Ascending aorta (tissue), 2 donors: ENCODE data around the gene HDLBP. TPM values are rescaled to one million over a fixed set of nuclear protein-coding genes. Genes with fewer than 3 reads are reported as not detected.

ENCODE experiments used
- DNase-seq, 2 donors: peaks; one replicate each; pipeline ENCODE4 v3.0.0-alpha.2; 2019; ENCODE audit warnings: low spot score in 2 of 2
- H3K27ac ChIP-seq, 2 donors: fragments of 200-600 bp; sonication (generic); one replicate each; pipeline ENCODE4 v1.5.1; 2016 to 2017; ENCODE audit warnings: mild to moderate bottlenecking in 1 of 2
- H3K27me3 ChIP-seq: fragments of 200-600 bp; sonication (generic); one replicate; pipeline ENCODE4 v1.5.1; 2017
- H3K36me3 ChIP-seq, 2 donors: fragments of 200-600 bp; sonication (generic); one replicate each; pipeline ENCODE4 v1.5.1; 2016
- H3K4me1 ChIP-seq, 2 donors: fragments of 200-600 bp; sonication (generic); one replicate each; pipeline ENCODE4 v1.5.1; 2016 to 2017; ENCODE audit warnings: mild to moderate bottlenecking in 1 of 2
- H3K4me3 ChIP-seq, 2 donors: fragments of 200-600 bp; sonication (generic); one replicate each; pipeline ENCODE4 v1.5.1; 2016 to 2017; ENCODE audit warnings: mild to moderate bottlenecking in 1 of 2
- H3K9me3 ChIP-seq, 2 donors: fragments of 200-600 bp; sonication (generic); one replicate each; pipeline ENCODE4 v1.5.1; 2016
- CTCF ChIP-seq, 3 experiments: fragments of 200-600 bp in 2 of 3; fragments of 450-650 bp in 1 of 3; sonication (generic) in 2 of 3; IDR thresholded peaks; one replicate each; pipeline ENCODE4 v1.5.1; 2016 to 2019; ENCODE audit warnings: antibody characterized with exemption in 3 of 3, mild to moderate bottlenecking in 1 of 3, moderate library complexity in 1 of 3
- intact Hi-C: fragments of 100-400 bp; cut with DNase I; formaldehyde crosslinking; loops from one replicate; pipeline ENCODE4 v1.15.1; 2023
- total RNA-seq: library from RNA; depleted of rRNA; stranded (reverse); fragments of >200 nt; gene quantifications from one replicate; pipeline ENCODE4 v1.1.0, GENCODE V29; 2016

HDLBP gene
- total RNA-seq, 1 donor from 2014 or later, result 308 TPM

- intact Hi-C loops, result no loop called here
- H3K4me3 ChIP-seq, result no peak overlapping the region
- TF ChIP-seq CTCF (IDR thresholded peaks at IDR 0.05), result no peak
- no peaks in the 10 kb centered on the region for H3K36me3 ChIP-seq
- no peaks in the 10 kb centered on the region for H3K9me3 ChIP-seq
- no peak for DNase-seq
- no peaks in the 10 kb centered on the region for H3K4me1 ChIP-seq
- no peak overlapping the region for H3K27ac ChIP-seq
- H3K27me3 ChIP-seq, result no peaks in the 10 kb centered on the region
Observed at GRCh38 chr2:241207151-241207550, 108.3 kb downstream of the HDLBP start.

- no peak for TF ChIP-seq CTCF (IDR thresholded peaks at IDR 0.05)
- Histone ChIP-seq H3K4me3 (no peak overlapping the region), H3K9me3 (no peaks in the 10 kb centered on the region), H3K27me3 (no peaks in the 10 kb centered on the region), H3K27ac (no peak overlapping the region), H3K36me3 (no peaks in the 10 kb centered on the region), H3K4me1 (no peaks in the 10 kb centered on the region)
- intact Hi-C loops, result no loop called here
- no peak for DNase-seq
Observed at GRCh38 chr2:241205086-241205485, 110.4 kb downstream of the HDLBP start.

GRCh38 chr2:241204490-241204889, 111.0 kb downstream of the HDLBP start:
- Histone ChIP-seq H3K27ac (no peak overlapping the region), H3K9me3 (no peaks in the 10 kb centered on the region), H3K4me1 (no peaks in the 10 kb centered on the region), H3K4me3 (no peak overlapping the region), H3K27me3 (no peaks in the 10 kb centered on the region), H3K36me3 (no peaks in the 10 kb centered on the region)
- intact Hi-C loops, result no loop called here
- DNase-seq, result no peak
- no peak for TF ChIP-seq CTCF (IDR thresholded peaks at IDR 0.05)

- H3K36me3 ChIP-seq, result no peaks in the 10 kb centered on the region
- intact Hi-C loops, result no loop called here
- TF ChIP-seq CTCF (IDR thresholded peaks at IDR 0.05), result no peak
Observed at GRCh38 chr2:241204010-241204384, 111.5 kb downstream of the HDLBP start.

GRCh38 chr2:241203218-241204009, 112.1 kb downstream of the HDLBP start:
- Histone ChIP-seq H3K36me3 (no peaks in the 10 kb centered on the region), H3K4me3 (no peak overlapping the region), H3K27me3 (no peaks in the 10 kb centered on the region), H3K4me1 (no peaks in the 10 kb centered on the region), H3K27ac (no peak overlapping the region), H3K9me3 (no peaks in the 10 kb centered on the region)
- TF ChIP-seq CTCF (IDR thresholded peaks at IDR 0.05), result no peak
- intact Hi-C loops, result no loop called here
- no peak for DNase-seq

More at GRCh38 chr2:241204010-241204384, 111.5 kb downstream of the HDLBP start:
- H3K4me1 ChIP-seq, result no peaks in the 10 kb centered on the region
- no peaks in the 10 kb centered on the region for H3K9me3 ChIP-seq
- H3K4me3 ChIP-seq, result no peak overlapping the region
- H3K27ac ChIP-seq, result no peak overlapping the region
- no peak for DNase-seq
- H3K27me3 ChIP-seq, result no peaks in the 10 kb centered on the region
